K562 (cell line): ENCODE data around the gene LRRC8A. TPM values are rescaled to one million over a fixed set of nuclear protein-coding genes. Genes with fewer than 3 reads are reported as not detected.

Experiments
- ATAC-seq: fragments of 200-7000 bp; cut with Tn5 transposase; 3 replicates; pipeline ENCODE4 v1.9.1; 2020; ENCODE audit warnings: moderate library complexity
- BruUV-seq: library from RNA; stranded (reverse); fragments of 400-500 nt; replicated peaks from 2 replicates; lab custom pipeline; 2021; lab: Mats Ljungman, UMichigan
- CTCF ChIA-PET: fragments of 300-600 bp; formaldehyde crosslinking; extraction: SDS; loops from one replicate; lab custom pipeline; 2021; ENCODE audit warnings: low intra/inter-chr PET ratio; lab: Yijun Ruan, JAX
- POLR2A ChIA-PET: fragments of 300-600, 350-650 bp; sonication (Branson Sonifier 250); formaldehyde crosslinking; extraction: SDS; loops from one replicate; lab custom pipeline; 2021; ENCODE audit warnings: antibody characterized with exemption, inconsistent platforms; lab: Yijun Ruan, JAX
- DNase-seq, 4 experiments: peaks; one replicate each; pipeline versions ENCODE4 v3.0.0 to v3.0.0-alpha.2; 2011 to 2018; ENCODE audit warnings: low spot score in 3 of 4, mixed read lengths in 3 of 4; ENCODE audit errors: extremely low read depth in 1 of 4
- FAIRE-seq: peaks from 2 replicates; lab custom pipeline; 2011; peaks lifted over from hg19 to GRCh38; lab: Jason Lieb, UNC
- H2AFZ ChIP-seq: 2 replicates; pipeline ENCODE4 v1.6.0; 2011; ENCODE audit warnings: low read depth, low read length, control low read depth, inconsistent platforms
- H3K27ac ChIP-seq: fragments of 200-600 bp; 3 replicates; pipeline ENCODE4 v1.8.0; 2011; ENCODE audit warnings: low read depth, mild to moderate bottlenecking, control low read depth, inconsistent platforms, low read length, moderate library complexity, mixed read lengths; ENCODE audit errors: extremely low read depth
- H3K27me3 ChIP-seq, 2 experiments: fragments of 300-600 bp in 1 of 2; 2 replicates in 1 of 2; 3 replicates in 1 of 2; pipeline versions ENCODE4 v1.6.0 to v1.8.0; 2011; ENCODE audit warnings: inconsistent platforms in 2 of 2, low read length in 2 of 2, mild to moderate bottlenecking in 1 of 2, mixed read lengths in 1 of 2, moderate library complexity in 1 of 2; ENCODE audit not compliant: control insufficient read depth in 2 of 2, insufficient read depth in 2 of 2
- H3K36me3 ChIP-seq: fragments of 300-600 bp; 3 replicates; pipeline ENCODE4 v1.8.0; 2011; ENCODE audit warnings: mild to moderate bottlenecking, low read length, inconsistent platforms; ENCODE audit not compliant: control insufficient read depth, insufficient read depth
- H3K4me1 ChIP-seq, 2 experiments: fragments of 200-600 bp in 1 of 2; replicated peaks in 1 of 2; 2 replicates in 1 of 2; 3 replicates in 1 of 2; pipeline versions ENCODE4 v1.5.1 to v1.8.0; 2011; ENCODE audit warnings: inconsistent platforms in 2 of 2, low read length in 2 of 2, mild to moderate bottlenecking in 1 of 2, mixed read lengths in 1 of 2, moderate library complexity in 1 of 2; ENCODE audit not compliant: control insufficient read depth in 2 of 2, insufficient read depth in 2 of 2
- H3K4me2 ChIP-seq: 2 replicates; pipeline ENCODE4 v1.6.1; 2011; ENCODE audit warnings: low read length, control low read depth, inconsistent platforms, mixed read lengths; ENCODE audit not compliant: insufficient read depth
- H3K4me3 ChIP-seq: fragments of 200-600 bp; sonication (generic), shearing (Covaris generic); 2 replicates; pipeline ENCODE4 v1.5.1; 2016; ENCODE audit warnings: control low read depth, inconsistent platforms
- H3K79me2 ChIP-seq: fragments of 200-600 bp; 3 replicates; pipeline ENCODE4 v1.8.0; 2011; ENCODE audit warnings: low read length, inconsistent platforms; ENCODE audit not compliant: control insufficient read depth, insufficient read depth
- H3K9ac ChIP-seq, 2 experiments: 2 replicates each; pipeline versions ENCODE4 v1.6.0 to v1.6.1; 2011; ENCODE audit warnings: low read depth in 2 of 2, low read length in 2 of 2, control low read depth in 1 of 2, inconsistent platforms in 1 of 2, mild to moderate bottlenecking in 1 of 2, mixed read lengths in 1 of 2; ENCODE audit not compliant: insufficient read depth in 1 of 2
- H3K9me1 ChIP-seq: one replicate; pipeline ENCODE4 v1.6.0; 2011; ENCODE audit warnings: inconsistent platforms, mild to moderate bottlenecking, low read length, moderate library complexity; ENCODE audit not compliant: control insufficient read depth, insufficient read depth
- H3K9me3 ChIP-seq: replicated peaks from 2 replicates; pipeline ENCODE4 v1.5.1; 2011; ENCODE audit warnings: low read depth, low read length, inconsistent platforms; ENCODE audit not compliant: control insufficient read depth, insufficient read depth
- H4K20me1 ChIP-seq: replicated peaks from 2 replicates; pipeline ENCODE4 v1.6.1; 2011; ENCODE audit warnings: low read length, inconsistent platforms, mixed read lengths; ENCODE audit not compliant: control insufficient read depth, insufficient read depth
- ARHGAP35 ChIP-seq: fragments of 450-650 bp; IDR thresholded peaks from 2 replicates; pipeline ENCODE4 v1.6.1; 2018; ENCODE audit not compliant: partially characterized antibody
- ATF3 ChIP-seq, 2 experiments: fragments of 450-650 bp in 1 of 2; sonication (generic) in 1 of 2; formaldehyde crosslinking in 1 of 2; IDR thresholded peaks in 1 of 2; conservative IDR thresholded peaks in 1 of 2; 2 replicates each; pipeline versions ENCODE4 v1.6.1 to v1.8.1; 2016 to 2023; ENCODE audit warnings: mild to moderate bottlenecking in 2 of 2, moderate library complexity in 2 of 2, inconsistent platforms in 1 of 2, missing genetic modification reagents in 1 of 2
- BHLHE40 ChIP-seq: IDR thresholded peaks from 2 replicates; pipeline ENCODE4 v1.6.1; 2011; ENCODE audit warnings: low read length, improper control_type of control experiment
- CBFA2T3 ChIP-seq: fragments of 450-650 bp; IDR thresholded peaks from 2 replicates; pipeline ENCODE4 v1.6.1; 2017
- EGR1 ChIP-seq: fragments of 450-650 bp; conservative IDR thresholded peaks from 2 replicates; pipeline ENCODE4 v1.6.1; 2017; ENCODE audit warnings: mild to moderate bottlenecking
- FOSL1 ChIP-seq: fragments of 200-800 bp; sonication (Bioruptor generic); conservative IDR thresholded peaks from 2 replicates; pipeline ENCODE4 v1.6.1; 2016; ENCODE audit warnings: missing genetic modification characterization, missing compliant biosample characterization
- JUND ChIP-seq, 2 experiments: IDR thresholded peaks; 2 replicates in 1 of 2; 3 replicates in 1 of 2; pipeline ENCODE4 v1.6.1; 2011; ENCODE audit warnings: borderline replicate concordance in 2 of 2, low read depth in 2 of 2, low read length in 2 of 2, improper control_type of control experiment in 1 of 2, missing biosample characterization in 1 of 2, missing genetic modification characterization in 1 of 2, missing genetic modification reagents in 1 of 2
- PHB2 ChIP-seq: fragments of 450-650 bp; IDR thresholded peaks from 2 replicates; pipeline ENCODE4 v1.6.1; 2017; ENCODE audit warnings: low read depth
- RBFOX2 ChIP-seq: fragments of 200-400 bp; formaldehyde crosslinking; IDR thresholded peaks from 2 replicates; pipeline ENCODE4 v1.6.1; 2017; ENCODE audit warnings: low read depth, mild to moderate bottlenecking, low read length, moderate library complexity
- TFAP4 ChIP-seq: sonication (generic); formaldehyde crosslinking; IDR thresholded peaks from 2 replicates; pipeline ENCODE4 v1.8.0; 2022; ENCODE audit warnings: missing genetic modification reagents, mild to moderate bottlenecking, moderate library complexity, borderline replicate concordance
- VEZF1 ChIP-seq: fragments of 200-800 bp; sonication (Bioruptor generic); IDR thresholded peaks from 2 replicates; pipeline ENCODE4 v1.6.1; 2017; ENCODE audit warnings: missing genetic modification characterization, missing compliant biosample characterization
- ZZZ3 ChIP-seq: fragments of 450-650 bp; IDR thresholded peaks from 2 replicates; pipeline ENCODE4 v1.6.1; 2016; ENCODE audit warnings: antibody characterized with exemption, mild to moderate bottlenecking, moderate library complexity
- WGBS: fragments of 100-300 bp; shearing (Covaris generic); methylation state at CpG from one replicate; pipeline ENCODE4 v1.1.6; 2016; ENCODE audit warnings: low coverage, mixed read lengths; ENCODE audit not compliant: insufficient coverage; ENCODE audit errors: missing lambda C conversion rate; 5-methylcytosine and 5-hydroxymethylcytosine counted together
- in situ Hi-C: fragments of 300-500 bp; cut with MboI; formaldehyde crosslinking; loops from 4 replicates; pipeline ENCODE4 v1.15.0; 2018; ENCODE audit warnings: inconsistent platforms, mixed read lengths
- intact Hi-C: fragments of 100-400 bp; cut with micrococcal nuclease; formaldehyde crosslinking; loops from 2 replicates; pipeline ENCODE4 v1.14.2; 2022
- polyA plus RNA-seq, 8 experiments: library from polyadenylated mRNA; depleted of rRNA in 4 of 8; stranded (reverse) in 5 of 8; unstranded in 3 of 8; fragments of >200 nt; fragmentation: Nextera tagmentation in 2 of 8; fragmentation: Illumina TruSeq in 1 of 8; extraction: Ambion mirVana in 2 of 8; extraction: Trizol in 1 of 8; gene quantifications; 2 replicates each; pipeline versions ENCODE4 v1.2.1 to v1.2.3, GENCODE V29; 2011 to 2014; ENCODE audit warnings: inconsistent platforms in 1 of 8, missing spikeins in 1 of 8
- total RNA-seq, 7 experiments: library from RNA; depleted of rRNA in 6 of 7; stranded (reverse); fragments of >200 nt in 6 of 7; fragmentation: Illumina TruSeq in 2 of 7; extraction: Trizol in 2 of 7; gene quantifications; 2 replicates each; pipeline versions ENCODE4 v1.2.1 to v1.2.3, GENCODE V29; 2011 to 2021; ENCODE audit warnings: low replicate concordance in 1 of 7

The LRRC8A gene
- total and polyA plus RNA-seq, 9 of the 15 experiments (the other 6 are each of a cell fraction or from before 2014, with no cell fraction given) = 2.9 to 24.7 (median 8.9) TPM

GRCh38 chr9:128892221-128892921, 10.4 kb downstream of the LRRC8A start:
- ChIA-PET CTCF (no interaction called here), POLR2A (interaction anchor here (0.5 to 2.3 kb wide), 4 partner anchors 10 to 257 kb away, joined by 3 to 6 read pairs (median 4); partner anchors contain the start of genes KYAT1 and LRRC8A)
- H3K36me3 ChIP-seq = peaks cover 52% of the 10 kb centered on the region; the same call in 2 of the 3 replicates

More at GRCh38 chr9:128892221-128892921, 10.4 kb downstream of the LRRC8A start:
- peak; percentile 50; the same call in 1 of the 2 replicates for TF ChIP-seq FOSL1 (tag)
- peak; percentile 38; the same call in 1 of the 2 replicates for TF ChIP-seq BHLHE40
- peak; percentile 90 for TF ChIP-seq TFAP4 (CRISPR knock-in tag)
- peak; percentile 56 for TF ChIP-seq VEZF1 (CRISPR knock-in tag)
- peak; percentile 46 for TF ChIP-seq RBFOX2
- no peak for TF ChIP-seq ARHGAP35
- TF ChIP-seq PHB2 = no peak
- no peak for TF ChIP-seq ZZZ3
- peak; percentile 63 for TF ChIP-seq EGR1
- TF ChIP-seq CBFA2T3 = 0 out of 2 replicates have a peak, but pooled peaks have one; percentile 3
- peak; percentile 55; the same call in 1 of the 2 replicates for TF ChIP-seq JUND (IDR thresholded peaks at IDR 0.05; ENCODE audit: borderline replicate concordance, low read depth, low read length)
- no peak for TF ChIP-seq JUND (tag; IDR thresholded peaks at IDR 0.05; ENCODE audit: borderline replicate concordance, low read depth, low read length)
- peak; percentile 46 for TF ChIP-seq ATF3 (IDR thresholded peaks at IDR 0.05)
- TF ChIP-seq ATF3 (CRISPR knock-in tag; conservative IDR thresholded peaks at IDR 0.05) = no peak
- DNase-seq = peak in 3 of 4 experiments; percentile 44 to 55 (median 47)
- Histone ChIP-seq H3K4me2 (no peak overlapping the region), H2AFZ (no peak overlapping the region), H4K20me1 (0 out of 2 replicates have a peak, but pooled peaks cover 3% of the 10 kb centered on the region), H3K4me1 (peaks cover 2 to 18% of the 10 kb centered on the region in 2 experiments; a peak in 2 of 5 replicates), H3K27ac (no peak overlapping the region), H3K9me3 (no peaks in the 10 kb centered on the region), H3K4me3 (no peak overlapping the region), H3K9ac (peak overlapping the region in 1 of 2 experiments; percentile 45; a peak in 2 of 4 replicates), H3K9me1 (peaks cover 3% of the 10 kb centered on the region), H3K79me2 (no peaks in the 10 kb centered on the region), H3K27me3 (no peaks in the 10 kb centered on the region)
- ATAC-seq = peak; percentile 72
- BruUV-seq = no TSS peak
- intact Hi-C loops = no loop called here
- in situ Hi-C loops = no loop called here
- WGBS = 66% methylated on average over 10 of the region's 17 CpGs
- FAIRE-seq = no peak
